ENCODE measurements around the gene BAIAP2L1. TPM values are rescaled to one million over a fixed set of nuclear protein-coding genes. Genes with fewer than 3 reads are reported as not detected.

BAIAP2L1 gene
- total RNA-seq, 3 donors from 2014 or later (not counting 1 experiment from before 2014, with no cell fraction given) = not detected

DNA sequence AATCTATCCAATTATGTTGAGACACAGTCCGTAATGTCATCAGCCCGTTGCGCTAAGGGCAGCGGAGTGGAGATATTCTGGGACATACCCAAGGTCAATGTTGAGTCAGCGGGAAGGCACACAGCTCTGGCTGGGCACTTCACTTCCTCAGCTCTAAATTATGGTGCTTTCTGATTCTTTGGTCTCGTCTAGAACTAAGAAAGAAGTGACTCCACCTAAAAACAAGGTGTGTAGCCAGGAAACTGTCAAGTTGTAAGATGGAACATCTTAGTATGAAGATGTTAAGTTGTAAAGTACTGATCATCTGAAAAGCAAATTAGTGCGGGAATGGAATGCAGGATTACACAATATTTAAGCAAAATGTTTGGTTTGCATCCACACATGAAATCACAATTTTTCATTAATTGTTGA is 43.1 kb downstream of the BAIAP2L1 start:
- DNase-seq = no peak
- 88% methylated on average over 7 of the region's 7 CpGs for WGBS (ENCODE audit: insufficient coverage)
- no peak overlapping the region for H3K4me3 ChIP-seq (ENCODE audit: low read length)

DNA sequence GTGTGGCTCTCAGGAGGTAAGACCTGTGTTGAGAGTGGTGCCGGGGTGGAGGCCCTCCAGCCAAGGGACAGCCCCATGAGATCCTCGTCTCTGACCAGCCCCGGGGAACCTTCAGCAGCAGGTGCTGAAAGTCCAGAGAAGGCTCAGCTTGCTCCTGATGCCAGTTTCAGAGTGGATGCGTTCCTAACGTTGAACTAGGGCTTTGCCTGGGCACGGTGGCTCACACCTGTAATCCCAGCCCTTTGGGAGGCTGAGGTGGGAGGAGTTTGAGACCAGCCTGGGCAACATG is 45.7 kb downstream of the BAIAP2L1 start:
- no peak for DNase-seq
- Mint-ChIP-seq H3K4me1 (no peaks in the 10 kb centered on the region), H3K27me3 (ENCODE audit: low read depth in 2 of 2) (peaks cover 0 to 15% of the 10 kb centered on the region in 2 donors), H3K4me3 (no peak overlapping the region), H3K36me3 (no peaks in the 10 kb centered on the region), H3K9me3 (no peaks in the 10 kb centered on the region), H3K27ac (no peak overlapping the region)
- H3K9me3 ChIP-seq (ENCODE audit: control insufficient read depth, insufficient read depth, low read length) = no peaks in the 10 kb centered on the region
- H3K4me3 ChIP-seq (ENCODE audit: low read length) = no peak overlapping the region
- intact Hi-C loops (cut with micrococcal nuclease) = no loop called here
- TF ChIP-seq, protein P1, sequence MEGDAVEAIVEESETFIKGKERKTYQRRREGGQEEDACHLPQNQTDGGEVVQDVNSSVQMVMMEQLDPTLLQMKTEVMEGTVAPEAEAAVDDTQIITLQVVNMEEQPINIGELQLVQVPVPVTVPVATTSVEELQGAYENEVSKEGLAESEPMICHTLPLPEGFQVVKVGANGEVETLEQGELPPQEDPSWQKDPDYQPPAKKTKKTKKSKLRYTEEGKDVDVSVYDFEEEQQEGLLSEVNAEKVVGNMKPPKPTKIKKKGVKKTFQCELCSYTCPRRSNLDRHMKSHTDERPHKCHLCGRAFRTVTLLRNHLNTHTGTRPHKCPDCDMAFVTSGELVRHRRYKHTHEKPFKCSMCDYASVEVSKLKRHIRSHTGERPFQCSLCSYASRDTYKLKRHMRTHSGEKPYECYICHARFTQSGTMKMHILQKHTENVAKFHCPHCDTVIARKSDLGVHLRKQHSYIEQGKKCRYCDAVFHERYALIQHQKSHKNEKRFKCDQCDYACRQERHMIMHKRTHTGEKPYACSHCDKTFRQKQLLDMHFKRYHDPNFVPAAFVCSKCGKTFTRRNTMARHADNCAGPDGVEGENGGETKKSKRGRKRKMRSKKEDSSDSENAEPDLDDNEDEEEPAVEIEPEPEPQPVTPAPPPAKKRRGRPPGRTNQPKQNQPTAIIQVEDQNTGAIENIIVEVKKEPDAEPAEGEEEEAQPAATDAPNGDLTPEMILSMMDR (IDR thresholded peaks at IDR 0.05) = no peak
- H3K36me3 ChIP-seq (ENCODE audit: control insufficient read depth, insufficient read depth, low read length) = no peaks in the 10 kb centered on the region
- H3K27me3 ChIP-seq (ENCODE audit: control insufficient read depth, insufficient read depth, low read length) = no peaks in the 10 kb centered on the region
- ATAC-seq = no peak
- H3K27ac ChIP-seq (ENCODE audit: low read length) = no peak overlapping the region
- no peaks in the 10 kb centered on the region for H3K4me1 ChIP-seq (ENCODE audit: control insufficient read depth, insufficient read depth, low read length)
- WGBS (ENCODE audit: insufficient coverage) = 89% methylated on average over 6 of the region's 6 CpGs

More for the DNA sequence above, 43.1 kb downstream of the BAIAP2L1 start:
- intact Hi-C loops (cut with micrococcal nuclease) = no loop called here
- Histone ChIP-seq H3K9me3 (ENCODE audit: control insufficient read depth, insufficient read depth, low read length) (no peaks in the 10 kb centered on the region), H3K27me3 (ENCODE audit: control insufficient read depth, insufficient read depth, low read length) (no peaks in the 10 kb centered on the region), H3K27ac (ENCODE audit: low read length) (no peak overlapping the region), H3K36me3 (ENCODE audit: control insufficient read depth, insufficient read depth, low read length) (no peaks in the 10 kb centered on the region), H3K4me1 (ENCODE audit: control insufficient read depth, insufficient read depth, low read length) (no peaks in the 10 kb centered on the region)
- no peaks in the 10 kb centered on the region for H3K4me1 Mint-ChIP-seq
- no peaks in the 10 kb centered on the region for H3K9me3 Mint-ChIP-seq
- peaks cover 0 to 6% of the 10 kb centered on the region in 2 donors for H3K27me3 Mint-ChIP-seq (ENCODE audit: low read depth in 2 of 2)
- H3K27ac Mint-ChIP-seq = no peak overlapping the region
- no peak overlapping the region for H3K4me3 Mint-ChIP-seq
- TF ChIP-seq, protein P1 (IDR thresholded peaks at IDR 0.05) = no peak
- no peak for ATAC-seq
- no peaks in the 10 kb centered on the region for H3K36me3 Mint-ChIP-seq

DNA sequence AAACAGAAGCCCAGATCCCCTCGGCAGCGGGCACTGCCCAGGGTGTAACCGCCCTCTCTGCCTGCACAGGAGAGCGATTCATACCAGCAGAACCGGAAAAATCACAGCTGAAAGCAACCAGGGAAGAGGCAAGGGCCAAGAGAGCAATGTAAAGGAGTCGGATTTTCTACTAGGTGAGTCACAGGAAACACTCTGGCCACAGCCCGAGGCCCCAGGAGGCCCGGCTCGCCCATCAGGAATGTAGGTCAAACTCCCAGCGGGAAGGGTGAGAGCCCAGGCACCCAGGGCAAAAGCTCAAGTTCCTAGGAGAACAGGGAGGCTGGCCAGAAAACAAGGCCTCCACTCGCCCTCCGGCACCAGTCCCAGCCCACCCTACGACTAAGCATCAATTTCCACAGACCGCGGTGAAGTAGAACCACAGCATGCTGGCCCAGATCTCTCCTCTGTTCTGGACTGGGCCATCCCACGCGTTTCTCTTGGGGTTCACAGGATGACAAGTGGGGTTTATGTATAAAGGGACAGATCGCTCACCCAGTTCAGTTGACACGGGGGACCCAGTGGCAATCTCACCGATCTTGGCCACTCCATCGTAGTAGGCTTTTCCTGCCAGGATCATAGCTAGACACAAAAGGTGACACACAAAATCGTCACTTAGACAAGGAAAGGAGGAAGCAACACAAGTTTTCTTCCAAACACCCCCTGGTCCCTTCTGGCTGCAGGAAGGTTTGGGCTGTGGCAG is 46.2 kb downstream of the BAIAP2L1 start:
- H3K4me1 Mint-ChIP-seq = no peaks in the 10 kb centered on the region
- DNase-seq (no peak), ATAC-seq (no peak)
- Histone ChIP-seq H3K4me3 (ENCODE audit: low read length) (no peak overlapping the region), H3K4me1 (ENCODE audit: control insufficient read depth, insufficient read depth, low read length) (no peaks in the 10 kb centered on the region), H3K36me3 (ENCODE audit: control insufficient read depth, insufficient read depth, low read length) (no peaks in the 10 kb centered on the region), H3K27ac (ENCODE audit: low read length) (no peak overlapping the region), H3K27me3 (ENCODE audit: control insufficient read depth, insufficient read depth, low read length) (no peaks in the 10 kb centered on the region), H3K9me3 (ENCODE audit: control insufficient read depth, insufficient read depth, low read length) (no peaks in the 10 kb centered on the region)
- no peaks in the 10 kb centered on the region for H3K36me3 Mint-ChIP-seq
- H3K4me3 Mint-ChIP-seq = no peak overlapping the region
- intact Hi-C loops (cut with micrococcal nuclease) = no loop called here
- TF ChIP-seq, protein P1 (IDR thresholded peaks at IDR 0.05) = no peak
- H3K9me3 Mint-ChIP-seq = no peaks in the 10 kb centered on the region
- H3K27ac Mint-ChIP-seq = no peak overlapping the region
- WGBS (ENCODE audit: insufficient coverage) = 93% methylated on average over 22 of the region's 22 CpGs
- H3K27me3 Mint-ChIP-seq (ENCODE audit: low read depth in 2 of 2) = peaks cover 0 to 15% of the 10 kb centered on the region in 2 donors

GRCh38 chr7:98354052-98354451 is 46.8 kb downstream of the BAIAP2L1 start:
- Mint-ChIP-seq H3K36me3 (no peaks in the 10 kb centered on the region), H3K27me3 (ENCODE audit: low read depth in 2 of 2) (peaks cover 0 to 15% of the 10 kb centered on the region in 2 donors), H3K27ac (no peak overlapping the region), H3K9me3 (no peaks in the 10 kb centered on the region), H3K4me3 (no peak overlapping the region), H3K4me1 (no peaks in the 10 kb centered on the region)
- WGBS (ENCODE audit: insufficient coverage) = 89% methylated on average over 6 of the region's 7 CpGs
- no peak for DNase-seq
- intact Hi-C loops (cut with micrococcal nuclease) = no loop called here
- Histone ChIP-seq H3K27me3 (ENCODE audit: control insufficient read depth, insufficient read depth, low read length) (no peaks in the 10 kb centered on the region), H3K27ac (ENCODE audit: low read length) (no peak overlapping the region), H3K36me3 (ENCODE audit: control insufficient read depth, insufficient read depth, low read length) (no peaks in the 10 kb centered on the region), H3K4me1 (ENCODE audit: control insufficient read depth, insufficient read depth, low read length) (no peaks in the 10 kb centered on the region), H3K4me3 (ENCODE audit: low read length) (no peak overlapping the region), H3K9me3 (ENCODE audit: control insufficient read depth, insufficient read depth, low read length) (no peaks in the 10 kb centered on the region)
- no peak for ATAC-seq
- TF ChIP-seq, protein P1 (IDR thresholded peaks at IDR 0.05) = no peak
